T47D (cell line): ENCODE data around the gene PDE3B.
"Not testable (repeated sequence)": the region's sequence is repeated elsewhere in the genome, so short reads cannot be mapped to it uniquely, and the experiment has no call there.

Experiments used
- DNase-seq, 2 experiments: peaks; one replicate each; pipeline versions ENCODE4 v3.0.0 to v3.0.0-alpha.2; 2011 to 2012; ENCODE audit warnings: low read depth in 1 of 2, low spot score in 1 of 2
- JUND ChIP-seq: IDR thresholded peaks from 2 replicates; pipeline ENCODE4 v1.6.1; 2012; ENCODE audit warnings: low read depth
- in situ Hi-C: cut with HindIII; loops from 2 replicates; pipeline ENCODE4 v1.10.0; 2016; ENCODE audit warnings: low sequenced_read_pairs, low pct_unique_long_range_greater_than_20kb

The PDE3B gene

DNA sequence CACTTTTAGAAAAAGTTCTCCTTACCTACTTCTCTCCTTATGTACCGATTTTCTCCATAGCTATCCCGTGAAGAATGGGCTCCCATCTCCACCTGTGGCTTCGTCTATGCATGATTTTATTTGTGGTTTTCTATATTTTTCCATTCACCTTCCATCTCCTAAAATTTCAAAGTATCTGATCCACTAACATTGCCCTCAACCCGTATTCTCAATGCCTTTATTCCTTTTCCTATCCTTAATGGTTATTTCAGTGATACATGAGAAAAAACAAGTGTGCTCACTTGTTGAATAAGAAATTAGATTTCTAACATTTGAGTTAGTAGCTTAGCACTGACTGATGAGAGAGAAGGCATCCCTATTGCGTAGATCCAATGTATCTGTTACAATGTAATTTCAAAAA is 231.6 kb downstream of the PDE3B start:
- in situ Hi-C loops: no loop called here
- TF ChIP-seq JUND: no peak
- no peak for DNase-seq

DNA sequence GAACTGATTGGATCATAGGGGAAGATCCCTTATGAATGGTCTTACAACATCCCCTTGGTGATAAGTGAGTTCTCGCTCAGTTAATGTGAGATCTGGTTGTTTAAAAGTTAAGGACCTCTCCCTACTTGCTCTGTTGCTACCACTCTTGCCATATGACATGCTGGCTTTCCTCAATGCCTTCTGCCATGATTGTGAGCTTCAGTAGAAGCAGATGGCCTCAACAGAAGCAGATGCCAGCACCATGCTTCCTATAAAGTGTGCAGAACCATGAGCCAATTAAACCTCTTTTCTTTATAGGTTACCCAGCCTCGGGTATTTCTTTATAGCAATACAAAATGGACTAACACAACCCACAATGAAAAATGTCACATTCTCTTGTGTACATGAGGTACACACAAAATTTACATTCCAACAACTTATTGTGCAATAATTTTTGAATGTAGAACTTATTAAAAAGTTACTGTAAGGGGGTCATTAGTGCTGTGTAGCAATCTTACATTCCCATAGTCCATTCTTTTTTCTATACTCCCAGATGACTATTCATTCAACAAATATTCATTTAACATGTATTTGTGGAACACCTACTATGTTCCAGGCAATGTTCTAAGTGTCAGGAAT is 238.1 kb downstream of the PDE3B start:
- no peak for TF ChIP-seq JUND
- in situ Hi-C loops: no loop called here
- no peak for DNase-seq

DNA sequence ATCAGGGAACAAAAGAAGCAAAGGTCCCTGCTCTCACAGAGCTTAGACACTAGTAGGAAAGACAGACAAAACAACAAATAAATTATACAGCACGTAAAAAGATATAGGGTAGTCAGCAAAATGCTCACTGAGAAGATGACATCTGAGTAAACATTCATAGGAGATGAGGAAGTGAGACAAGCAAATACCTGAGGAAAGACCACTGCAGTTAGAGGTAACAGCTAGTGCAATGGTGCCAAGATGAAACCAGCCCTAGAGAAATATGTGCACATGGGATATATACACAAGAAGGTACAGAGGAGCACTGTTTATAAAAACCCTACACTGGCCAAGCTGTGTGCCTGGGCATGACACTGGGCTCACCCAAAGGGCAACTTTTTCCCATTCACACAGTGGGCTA is 238.6 kb downstream of the PDE3B start:
- DNase-seq: no peak
- in situ Hi-C loops: no loop called here
- no peak for TF ChIP-seq JUND

DNA sequence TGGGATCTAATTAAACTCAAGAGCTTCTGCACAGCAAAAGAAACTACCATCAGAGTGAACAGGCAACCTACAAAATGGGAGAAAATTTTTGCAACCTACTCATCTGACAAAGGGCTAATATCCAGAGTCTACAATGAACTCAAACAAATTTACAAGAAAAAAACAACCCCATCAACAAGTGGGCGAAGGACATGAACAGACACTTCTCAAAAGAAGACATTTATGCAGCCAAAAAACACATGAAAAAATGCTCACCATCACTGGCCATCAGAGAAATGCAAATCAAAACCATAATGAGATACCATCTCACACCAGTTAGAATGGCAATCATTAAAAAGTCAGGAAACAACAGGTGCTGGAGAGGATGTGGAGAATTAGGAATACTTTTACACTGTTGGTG is 240.1 kb downstream of the PDE3B start:
- in situ Hi-C loops, DNase-seq: not testable (repeated sequence)

DNA sequence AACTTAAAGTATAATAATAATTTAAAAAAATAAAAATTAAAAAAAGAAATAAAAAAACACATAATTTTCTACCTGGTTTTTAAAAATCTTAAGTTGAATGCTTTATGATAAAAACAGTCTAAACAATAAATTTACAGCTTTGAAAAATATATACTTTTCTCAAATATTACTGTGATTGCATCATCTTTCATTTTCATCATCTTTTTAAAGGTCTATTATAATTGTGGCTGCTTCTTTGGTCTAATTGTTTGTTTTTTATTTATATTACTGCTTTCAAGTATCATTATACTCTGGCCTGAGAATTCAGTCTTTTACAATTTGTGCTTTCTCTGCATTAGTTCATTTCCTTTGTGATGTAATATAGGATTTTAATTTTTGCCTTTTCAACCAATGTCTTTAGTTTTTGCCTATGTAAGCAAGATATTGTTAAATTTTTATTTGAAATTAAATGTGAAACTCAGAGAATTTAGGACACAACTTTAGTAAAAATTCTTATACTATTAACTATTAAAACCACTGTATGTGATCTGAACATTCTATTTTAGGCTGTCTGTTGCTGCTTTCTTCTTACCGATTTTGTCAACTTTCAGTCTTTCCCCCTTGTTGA is 241.2 kb downstream of the PDE3B start:
- no peak for TF ChIP-seq JUND
- no peak for DNase-seq
- in situ Hi-C loops: no loop called here

DNA sequence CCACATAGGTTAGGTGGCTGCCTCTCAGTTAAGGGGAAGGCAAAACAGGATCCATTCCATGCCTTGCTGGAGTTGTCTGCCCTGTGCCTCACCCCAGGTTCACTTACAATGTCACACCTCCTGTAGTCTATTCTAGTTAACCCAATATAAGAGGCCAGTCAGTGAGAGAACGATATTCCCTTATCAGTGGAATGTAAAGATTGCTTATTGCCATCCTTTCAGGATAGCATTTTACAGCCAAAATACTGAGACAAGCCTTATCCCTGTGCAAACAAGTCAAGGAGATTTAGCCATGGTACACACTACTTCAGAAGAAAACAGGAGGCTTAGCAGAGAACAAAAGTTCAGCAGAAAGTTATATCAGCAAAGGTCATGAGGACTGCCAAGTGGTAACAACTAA is 242.9 kb downstream of the PDE3B start:
- in situ Hi-C loops: no loop called here
- no peak for TF ChIP-seq JUND
- no peak for DNase-seq

DNA sequence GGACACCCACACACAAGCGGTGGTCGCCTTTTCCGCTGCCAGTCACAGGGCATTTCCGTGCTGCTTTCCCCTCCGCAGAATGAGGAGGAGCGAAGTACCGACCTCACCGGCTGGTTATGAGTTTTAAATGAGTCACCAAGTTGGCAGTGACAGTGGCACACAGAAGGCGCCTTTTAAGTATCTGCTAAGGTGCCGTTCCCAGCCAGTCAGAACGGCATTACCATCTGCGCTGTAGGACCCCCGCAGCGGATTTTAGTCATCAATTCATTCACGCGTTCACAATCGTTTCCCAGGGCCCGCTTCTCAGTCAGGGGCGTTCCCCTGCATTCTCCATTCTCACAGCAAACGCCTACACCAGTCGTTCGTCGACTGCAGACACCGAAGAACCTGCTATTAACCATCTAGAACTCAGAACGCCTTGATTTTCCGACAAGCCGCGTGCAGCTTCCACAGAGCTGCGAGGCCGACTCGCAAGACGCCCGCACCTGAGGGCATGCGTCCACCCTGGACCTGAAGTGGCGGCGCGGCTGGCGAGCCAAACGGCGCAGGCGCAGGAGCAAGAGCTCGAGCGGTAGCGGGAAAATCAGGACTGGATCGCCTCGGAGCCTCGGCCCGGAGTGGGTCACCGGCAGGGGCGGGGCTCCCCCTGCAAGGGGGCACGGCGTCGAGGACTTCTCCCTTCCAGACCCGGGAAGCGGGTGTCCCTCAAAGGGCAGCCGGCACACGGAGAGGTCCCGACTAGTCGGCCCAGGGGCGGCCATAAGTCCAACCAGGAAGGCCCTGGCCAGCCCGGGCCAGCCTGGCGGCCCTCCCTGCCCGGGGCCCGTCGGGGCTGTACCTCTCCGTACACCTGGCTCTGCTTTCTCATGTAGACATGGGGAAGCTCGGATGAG is 247.8 kb downstream of the PDE3B start:
- in situ Hi-C loops: no loop called here
- no peak for TF ChIP-seq JUND
- DNase-seq: peak; percentile 54 to 90

DNA sequence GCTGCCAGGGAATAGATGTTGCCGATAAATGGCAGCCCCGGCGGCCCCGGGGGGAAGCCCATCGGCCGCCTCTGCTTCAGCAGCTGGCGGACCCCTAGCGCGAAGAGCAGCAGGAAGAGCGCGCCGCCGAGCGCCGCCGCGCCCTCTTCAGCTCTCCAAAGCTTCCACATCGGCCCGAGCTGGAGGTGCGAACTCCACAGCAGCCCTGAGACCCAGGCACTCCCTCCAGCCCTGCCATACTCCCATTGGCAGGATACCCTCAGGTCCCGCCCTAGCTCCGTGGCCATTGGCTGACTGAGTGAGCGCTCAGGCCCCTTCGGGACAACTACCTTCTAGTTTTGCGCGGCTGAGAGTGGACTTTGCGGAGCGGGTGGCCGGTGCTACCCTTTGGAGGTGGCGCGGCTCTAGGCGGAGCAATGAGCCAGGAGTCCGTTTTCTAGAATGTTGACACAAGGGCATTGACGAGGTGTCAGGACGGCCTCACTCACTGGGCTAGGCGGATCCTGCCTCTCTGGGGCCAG is 248.5 kb downstream of the PDE3B start, which contains the start of gene CYP2R1:
CYP2R1 (minus strand) TSS at position 196 of the 521 bp plus-strand sequence; CDS start at position 170, 26 bp downstream.
- peak; percentile 91 to 99 for DNase-seq
- no peak for TF ChIP-seq JUND
- in situ Hi-C loops: no loop called here

DNA sequence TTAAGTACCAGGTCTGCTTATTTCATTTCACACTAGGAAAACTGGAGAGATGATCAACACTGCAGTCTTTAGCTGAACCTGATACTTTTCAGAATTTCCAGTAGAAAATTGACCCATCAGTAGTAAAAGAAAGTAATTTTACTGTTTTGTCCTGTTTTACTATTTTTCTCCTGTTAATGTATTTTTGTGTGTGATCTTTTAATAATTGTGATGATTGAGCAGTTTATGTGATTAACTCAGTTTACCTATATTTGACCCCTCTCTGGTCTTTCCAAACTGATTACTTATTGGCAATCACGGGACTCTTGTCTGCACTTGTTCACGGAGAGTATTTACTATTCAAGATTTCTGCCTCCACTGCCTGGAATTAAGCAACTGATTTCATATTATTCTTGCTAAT is 249.0 kb downstream of the PDE3B start:
- no peak for DNase-seq
- in situ Hi-C loops: no loop called here
- no peak for TF ChIP-seq JUND

DNA sequence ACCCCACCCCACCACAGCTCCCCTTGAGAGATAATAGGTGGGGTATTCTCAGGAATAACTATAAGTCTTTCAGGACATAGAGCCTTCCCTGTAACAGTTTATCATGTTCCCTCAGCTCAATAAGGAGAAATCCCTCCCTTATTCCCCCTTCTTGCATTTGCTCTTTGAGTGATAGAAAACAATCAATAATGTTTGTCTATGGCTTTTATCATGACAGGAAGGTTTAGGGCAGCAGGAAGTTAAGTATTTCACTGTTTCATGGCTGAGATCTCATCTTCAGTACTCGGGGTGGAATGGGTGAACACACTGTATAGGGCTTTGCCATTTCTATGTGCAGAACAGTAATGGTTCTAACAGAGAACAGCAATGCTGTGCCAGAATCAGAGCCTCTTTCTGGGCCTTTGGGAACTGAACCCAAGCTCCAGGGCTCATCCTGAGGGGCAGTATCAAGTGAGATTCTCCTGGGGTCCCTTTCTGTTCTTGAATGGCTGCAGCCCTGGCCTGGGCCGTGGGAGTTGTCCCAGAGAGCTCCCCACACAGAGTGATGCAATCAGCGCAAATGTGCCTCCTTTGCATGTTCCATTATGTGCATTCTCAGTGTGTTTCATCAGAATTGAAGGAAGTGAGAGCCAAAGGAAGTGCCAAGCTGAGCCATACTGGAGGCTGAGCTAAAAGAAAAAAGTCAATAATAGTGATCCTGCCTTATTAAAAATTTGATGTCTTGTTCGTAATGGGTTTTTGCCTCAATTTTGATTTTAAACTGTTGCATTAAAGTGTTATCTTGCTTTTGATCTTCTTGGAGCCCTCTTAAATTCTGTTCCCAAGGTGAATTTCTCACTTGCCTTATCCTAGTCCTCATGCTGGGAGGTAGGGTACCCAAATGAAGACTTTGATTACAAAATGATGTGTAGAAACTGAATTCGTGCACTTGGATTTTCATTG is 251.3 kb downstream of the PDE3B start:
- in situ Hi-C loops: no loop called here
- no peak for TF ChIP-seq JUND
- no peak for DNase-seq

DNA sequence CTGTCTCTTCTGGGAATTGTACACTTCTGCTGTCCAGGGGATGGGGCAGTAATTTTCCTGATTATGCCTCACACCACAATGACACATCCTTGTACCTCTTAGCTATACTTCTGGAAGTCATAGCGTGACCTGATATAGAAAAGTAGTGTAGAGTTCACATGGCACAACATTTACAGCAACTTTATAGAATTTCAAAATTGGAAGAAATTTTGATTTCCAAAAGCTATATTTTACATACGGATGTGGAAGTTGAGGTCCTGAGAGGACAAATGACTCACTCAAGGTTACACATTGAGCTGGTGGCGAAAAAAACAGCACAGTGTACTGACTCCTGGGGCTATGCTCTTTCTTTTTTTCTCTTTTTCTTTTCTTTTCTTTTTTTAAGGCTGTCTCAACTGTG is 254.8 kb downstream of the PDE3B start:
- no peak for TF ChIP-seq JUND
- in situ Hi-C loops: no loop called here
- DNase-seq: no peak

DNA sequence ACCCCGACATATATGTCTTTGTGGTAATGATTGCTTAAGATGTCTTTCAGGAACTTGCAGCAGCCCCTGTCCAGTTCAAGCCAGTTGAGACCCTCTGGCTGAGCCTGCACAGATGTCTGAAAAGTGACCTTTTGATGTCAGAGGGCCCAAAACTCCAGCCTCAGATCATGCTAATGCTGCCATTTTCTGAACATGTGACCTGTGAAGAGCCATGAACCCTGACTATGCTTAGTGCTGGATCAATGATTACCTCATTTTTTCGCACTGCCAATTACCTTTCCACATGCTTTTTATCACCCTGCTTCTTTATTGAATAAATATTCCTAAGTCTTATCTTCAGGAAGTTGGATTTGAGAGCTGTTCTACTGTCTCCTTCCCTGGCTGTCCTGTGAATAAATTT is 255.3 kb downstream of the PDE3B start:
- TF ChIP-seq JUND: no peak
- no peak for DNase-seq
- in situ Hi-C loops: no loop called here
